B cell (primary cell): ENCODE data around the gene DNAJC1. TPM values are rescaled to one million over a fixed set of nuclear protein-coding genes. Genes with fewer than 3 reads are reported as not detected.

Source experiments
- ATAC-seq: fragments of 200-7000 bp; cut with Tn5 transposase; one replicate; pipeline ENCODE4 v1.10.0; 2021; ENCODE audit warnings: low read depth, mild to moderate bottlenecking, moderate number of reproducible peaks, moderate library complexity
- CTCF ChIA-PET: fragments of 350-600 bp; sonication (Branson Sonifier 250); formaldehyde crosslinking; loops from one replicate; lab custom pipeline; 2021; ENCODE audit warnings: antibody characterized with exemption, inconsistent platforms; lab: Charles Lee
- POLR2A ChIA-PET: fragments of 350-600 bp; sonication (Branson Sonifier 250); formaldehyde crosslinking; loops from one replicate; lab custom pipeline; 2021; ENCODE audit warnings: antibody characterized with exemption; lab: Charles Lee
- DNase-seq: peaks from one replicate; pipeline ENCODE4 v3.0.0; 2013
- H2AFZ ChIP-seq: 2 replicates; pipeline ENCODE4 v1.6.1; 2012; ENCODE audit warnings: mild to moderate bottlenecking, low read depth, low read length; ENCODE audit not compliant: insufficient read depth, poor library complexity, severe bottlenecking
- H3K27ac ChIP-seq, 2 donors: 1 replicate in 1 of 2; 2 replicates in 1 of 2; pipeline ENCODE4 v1.5.1; 2012 to 2013; ENCODE audit warnings: low read length in 2 of 2, mild to moderate bottlenecking in 2 of 2, moderate library complexity in 1 of 2
- H3K27me3 ChIP-seq, 4 experiments: fragments of 200-600 bp in 1 of 4; sonication (generic) in 1 of 4; replicated peaks in 1 of 4; 1 replicate in 2 of 4; 2 replicates in 2 of 4; pipeline versions ENCODE4 v1.6.1 to v1.7.0; 2013 to 2016; ENCODE audit warnings: low read length in 3 of 4, mild to moderate bottlenecking in 2 of 4, mixed read lengths in 1 of 4, moderate library complexity in 1 of 4; ENCODE audit not compliant: insufficient read depth in 4 of 4, control insufficient read depth in 3 of 4; ENCODE audit errors: control extremely low read depth in 1 of 4
- H3K36me3 ChIP-seq, 2 experiments: replicated peaks in 1 of 2; 1 replicate in 1 of 2; 2 replicates in 1 of 2; pipeline versions ENCODE4 v1.6.1 to v1.7.1; 2013; ENCODE audit warnings: low read length in 1 of 2; ENCODE audit not compliant: insufficient read depth in 2 of 2, control insufficient read depth in 1 of 2; ENCODE audit errors: control extremely low read depth in 1 of 2, extremely low read depth in 1 of 2
- H3K4me1 ChIP-seq, 2 donors: fragments of 200-600 bp in 1 of 2; sonication (generic) in 1 of 2; 1 replicate in 1 of 2; 2 replicates in 1 of 2; pipeline versions ENCODE4 v1.5.1 to v1.6.1; 2013 to 2017; ENCODE audit warnings: low read length in 2 of 2; ENCODE audit not compliant: control insufficient read depth in 2 of 2, insufficient read depth in 2 of 2
- H3K4me2 ChIP-seq: replicated peaks from 2 replicates; pipeline ENCODE3; 2012; ENCODE audit warnings: mild to moderate bottlenecking, low read depth, low read length; ENCODE audit not compliant: poor library complexity, severe bottlenecking
- H3K4me3 ChIP-seq, 5 experiments: fragments of 200-600 bp in 1 of 5; sonication (generic) in 1 of 5; 1 replicate in 3 of 5; 2 replicates in 2 of 5; pipeline versions ENCODE4 v1.5.1 to v1.7.0; 2011 to 2016; ENCODE audit warnings: low read length in 4 of 5, mild to moderate bottlenecking in 4 of 5, low read depth in 2 of 5, control low read depth in 1 of 5, moderate library complexity in 1 of 5; ENCODE audit not compliant: insufficient read depth in 1 of 5; ENCODE audit errors: control extremely low read depth in 1 of 5, extremely low read depth in 1 of 5
- H3K79me2 ChIP-seq: fragments of 200-600 bp; sonication (generic); one replicate; pipeline ENCODE4 v1.6.0; 2016; ENCODE audit warnings: low read length; ENCODE audit not compliant: control insufficient read depth, insufficient read depth
- H3K9ac ChIP-seq: fragments of 200-600 bp; sonication (generic); 2 replicates; pipeline ENCODE4 v1.6.1; 2017; ENCODE audit warnings: mild to moderate bottlenecking, low read length, moderate library complexity
- H3K9me3 ChIP-seq, 3 donors: one replicate each; pipeline versions ENCODE4 v1.6.1 to v1.7.1; 2013; ENCODE audit warnings: low read length in 2 of 3; ENCODE audit not compliant: control insufficient read depth in 2 of 3, insufficient read depth in 1 of 3; ENCODE audit errors: control extremely low read depth in 1 of 3
- H4K20me1 ChIP-seq: 2 replicates; pipeline ENCODE4 v1.6.0; 2012; ENCODE audit warnings: mild to moderate bottlenecking, low read length; ENCODE audit not compliant: insufficient read depth, control insufficient read depth, poor library complexity, severe bottlenecking
- H3K27ac Mint-ChIP-seq: one replicate; pipeline ENCODE4 v1.8.0; 2021; ENCODE audit warnings: mixed read lengths
- H3K27me3 Mint-ChIP-seq: one replicate; pipeline ENCODE4 v1.8.0; 2021; ENCODE audit warnings: mixed read lengths
- H3K4me1 Mint-ChIP-seq: one replicate; pipeline ENCODE4 v1.8.0; 2021; ENCODE audit warnings: mixed read lengths
- H3K4me3 Mint-ChIP-seq: one replicate; pipeline ENCODE4 v1.8.0; 2021; ENCODE audit warnings: mixed read lengths
- H3K9me3 Mint-ChIP-seq: one replicate; pipeline ENCODE4 v1.8.0; 2022; ENCODE audit warnings: mixed read lengths; ENCODE audit not compliant: insufficient read depth
- EZH2 ChIP-seq: IDR thresholded peaks from 2 replicates; pipeline ENCODE4 v1.6.1; 2012; ENCODE audit warnings: borderline replicate concordance, low read depth, mild to moderate bottlenecking, moderate library complexity, low read length; ENCODE audit not compliant: insufficient read depth, poor library complexity, severe bottlenecking
- WGBS: methylation state at CpG from one replicate; pipeline ENCODE4 v1.1.5; 2013; ENCODE audit warnings: missing lambda C conversion rate; ENCODE audit not compliant: insufficient coverage; 5-methylcytosine and 5-hydroxymethylcytosine counted together
- intact Hi-C: fragments of 100-400 bp; cut with micrococcal nuclease; formaldehyde crosslinking; loops from one replicate; pipeline ENCODE4 v1.10.0; 2022
- polyA plus RNA-seq: library from polyadenylated mRNA; depleted of rRNA; stranded (reverse); fragments of >200 nt; gene quantifications from 2 replicates; pipeline ENCODE4 v1.2.3, GENCODE V29; 2012
- total RNA-seq, 2 donors: library from RNA; stranded (reverse); fragments of 120-200 nt in 1 of 2; gene quantifications; 1 replicate in 1 of 2; 2 replicates in 1 of 2; pipeline versions ENCODE4 v1.2.3 to v1.2.4, GENCODE V29; 2013 to 2022
- TF ChIP-seq, protein P1 (sequence below): fragments of 200-600 bp; IDR thresholded peaks from one replicate; pipeline ENCODE4 v1.8.0; 2022; ENCODE audit warnings: antibody characterized with exemption, mild to moderate bottlenecking

DNAJC1 gene
- total and polyA plus RNA-seq, 2 donors (not counting 1 experiment from before 2014, with no cell fraction given): 9.4 to 15.4 TPM

DNA sequence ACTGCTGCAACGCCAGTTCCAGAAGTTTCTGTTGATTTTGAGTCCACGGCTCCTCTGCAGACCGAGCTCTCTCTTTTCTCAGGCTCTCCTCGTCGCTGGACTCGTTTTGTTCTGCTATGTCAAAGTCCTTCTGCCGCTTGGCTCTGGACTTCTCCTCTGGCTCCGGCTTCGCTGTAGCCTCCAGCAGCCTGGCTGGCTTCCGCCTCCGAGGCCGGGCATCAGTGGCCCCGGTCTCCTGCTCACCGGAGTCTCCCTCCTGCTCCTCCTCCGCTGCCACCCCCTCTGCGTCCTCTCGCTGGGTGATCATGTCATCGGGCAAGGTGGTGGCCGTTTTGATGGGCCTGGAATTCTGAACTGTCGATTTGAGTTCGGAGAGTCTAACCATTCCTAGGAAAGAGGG, 244.3 kb downstream of the DNAJC1 start:
- ATAC-seq: no peak
- no peak overlapping the region for H3K27ac Mint-ChIP-seq
- Histone ChIP-seq H2AFZ (no peak overlapping the region), H3K79me2 (no peaks in the 10 kb centered on the region), H3K27me3 (no peaks in the 10 kb centered on the region), H3K4me2 (no peak overlapping the region), H3K9ac (no peak overlapping the region), H3K4me3 (no peak overlapping the region), H3K9me3 (peaks cover 0 to 3% (median 0%) of the 10 kb centered on the region in 3 donors), H3K4me1 (no peaks in the 10 kb centered on the region), H3K36me3 (peaks cover 0 to 5% of the 10 kb centered on the region in 2 experiments), H4K20me1 (no peaks in the 10 kb centered on the region), H3K27ac (no peak overlapping the region)
- 96% methylated on average over 18 of the region's 21 CpGs for WGBS
- ChIA-PET POLR2A (no interaction called here), CTCF (no interaction called here)
- H3K4me1 Mint-ChIP-seq: no peaks in the 10 kb centered on the region
- TF ChIP-seq EZH2: no peak
- TF ChIP-seq, protein P1, sequence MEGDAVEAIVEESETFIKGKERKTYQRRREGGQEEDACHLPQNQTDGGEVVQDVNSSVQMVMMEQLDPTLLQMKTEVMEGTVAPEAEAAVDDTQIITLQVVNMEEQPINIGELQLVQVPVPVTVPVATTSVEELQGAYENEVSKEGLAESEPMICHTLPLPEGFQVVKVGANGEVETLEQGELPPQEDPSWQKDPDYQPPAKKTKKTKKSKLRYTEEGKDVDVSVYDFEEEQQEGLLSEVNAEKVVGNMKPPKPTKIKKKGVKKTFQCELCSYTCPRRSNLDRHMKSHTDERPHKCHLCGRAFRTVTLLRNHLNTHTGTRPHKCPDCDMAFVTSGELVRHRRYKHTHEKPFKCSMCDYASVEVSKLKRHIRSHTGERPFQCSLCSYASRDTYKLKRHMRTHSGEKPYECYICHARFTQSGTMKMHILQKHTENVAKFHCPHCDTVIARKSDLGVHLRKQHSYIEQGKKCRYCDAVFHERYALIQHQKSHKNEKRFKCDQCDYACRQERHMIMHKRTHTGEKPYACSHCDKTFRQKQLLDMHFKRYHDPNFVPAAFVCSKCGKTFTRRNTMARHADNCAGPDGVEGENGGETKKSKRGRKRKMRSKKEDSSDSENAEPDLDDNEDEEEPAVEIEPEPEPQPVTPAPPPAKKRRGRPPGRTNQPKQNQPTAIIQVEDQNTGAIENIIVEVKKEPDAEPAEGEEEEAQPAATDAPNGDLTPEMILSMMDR: no peak
- H3K9me3 Mint-ChIP-seq: no peaks in the 10 kb centered on the region
- no peaks in the 10 kb centered on the region for H3K27me3 Mint-ChIP-seq
- H3K4me3 Mint-ChIP-seq: no peak overlapping the region
- no peak for DNase-seq
- intact Hi-C loops: no loop called here

DNA sequence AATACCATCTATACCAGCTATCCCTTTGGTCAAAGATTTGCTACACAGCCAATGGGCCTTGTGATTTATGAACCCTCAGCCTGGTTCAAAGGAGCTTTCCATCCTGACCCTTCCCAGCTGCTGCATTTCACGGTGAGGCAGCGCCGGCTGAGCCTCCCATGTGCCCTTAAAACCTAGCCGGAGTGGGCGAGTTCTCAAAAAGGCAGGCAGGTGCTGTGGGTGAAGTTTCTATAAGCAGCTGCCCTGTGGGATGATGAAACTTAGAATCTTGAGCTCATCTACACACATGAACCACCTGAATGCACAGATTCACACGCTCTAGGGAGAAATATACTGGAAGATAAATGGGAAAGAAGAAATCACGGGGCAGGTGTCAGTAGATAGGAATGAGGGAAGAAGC, 244.8 kb downstream of the DNAJC1 start:
- peaks cover 0 to 5% of the 10 kb centered on the region in 2 experiments for H3K36me3 ChIP-seq
- ATAC-seq (no peak), DNase-seq (no peak)
- H3K4me1 ChIP-seq: no peaks in the 10 kb centered on the region
- peaks cover 0 to 3% (median 0%) of the 10 kb centered on the region in 3 donors for H3K9me3 ChIP-seq
- ChIA-PET CTCF (no interaction called here), POLR2A (no interaction called here)
- TF ChIP-seq EZH2: no peak
- TF ChIP-seq, protein P1: no peak
- no peak overlapping the region for H3K27ac Mint-ChIP-seq
- intact Hi-C loops: no loop called here
- WGBS: 100% methylated on average over 4 of the region's 7 CpGs
- H3K4me3 ChIP-seq: no peak overlapping the region
- H3K27me3 ChIP-seq: no peaks in the 10 kb centered on the region
- H2AFZ ChIP-seq: no peak overlapping the region
- no peaks in the 10 kb centered on the region for H3K79me2 ChIP-seq
- H3K9ac ChIP-seq: no peak overlapping the region
- no peaks in the 10 kb centered on the region for H3K4me1 Mint-ChIP-seq
- H3K4me3 Mint-ChIP-seq: no peak overlapping the region
- no peak overlapping the region for H3K27ac ChIP-seq
- H4K20me1 ChIP-seq: no peaks in the 10 kb centered on the region
- H3K27me3 Mint-ChIP-seq: no peaks in the 10 kb centered on the region
- no peaks in the 10 kb centered on the region for H3K9me3 Mint-ChIP-seq
- no peak overlapping the region for H3K4me2 ChIP-seq
